HK-2 (cell line): ENCODE data around the gene ZFAND3.
"Not testable (repeated sequence)": the region's sequence is repeated elsewhere in the genome, so short reads cannot be mapped to it uniquely, and the experiment has no call there.

ENCODE experiments used
- DNase-seq: peaks from one replicate; pipeline ENCODE4 v3.0.0-alpha.2; 2018; ENCODE audit not compliant: unreplicated experiment

The ZFAND3 gene

DNA sequence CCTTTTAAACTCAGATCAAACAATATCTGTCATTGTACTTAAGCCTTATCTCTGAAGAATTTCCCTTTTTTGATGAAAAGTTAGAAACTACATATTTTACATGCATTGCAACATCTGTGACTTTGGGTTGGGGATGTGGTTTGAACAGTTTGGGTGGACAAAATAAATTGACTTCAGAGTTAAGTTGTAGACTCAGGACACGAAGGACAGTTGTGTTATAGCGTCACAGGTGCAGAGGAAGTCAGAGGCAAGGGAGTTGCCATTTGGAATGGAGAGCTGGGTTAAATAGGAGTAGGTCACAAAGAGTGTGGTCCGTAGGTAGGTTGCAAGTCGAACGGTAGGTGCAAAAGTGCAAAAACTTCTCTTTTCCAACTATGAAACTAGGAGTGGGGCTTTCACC, 46.0 kb downstream of the ZFAND3 start:
- DNase-seq: no peak

DNA sequence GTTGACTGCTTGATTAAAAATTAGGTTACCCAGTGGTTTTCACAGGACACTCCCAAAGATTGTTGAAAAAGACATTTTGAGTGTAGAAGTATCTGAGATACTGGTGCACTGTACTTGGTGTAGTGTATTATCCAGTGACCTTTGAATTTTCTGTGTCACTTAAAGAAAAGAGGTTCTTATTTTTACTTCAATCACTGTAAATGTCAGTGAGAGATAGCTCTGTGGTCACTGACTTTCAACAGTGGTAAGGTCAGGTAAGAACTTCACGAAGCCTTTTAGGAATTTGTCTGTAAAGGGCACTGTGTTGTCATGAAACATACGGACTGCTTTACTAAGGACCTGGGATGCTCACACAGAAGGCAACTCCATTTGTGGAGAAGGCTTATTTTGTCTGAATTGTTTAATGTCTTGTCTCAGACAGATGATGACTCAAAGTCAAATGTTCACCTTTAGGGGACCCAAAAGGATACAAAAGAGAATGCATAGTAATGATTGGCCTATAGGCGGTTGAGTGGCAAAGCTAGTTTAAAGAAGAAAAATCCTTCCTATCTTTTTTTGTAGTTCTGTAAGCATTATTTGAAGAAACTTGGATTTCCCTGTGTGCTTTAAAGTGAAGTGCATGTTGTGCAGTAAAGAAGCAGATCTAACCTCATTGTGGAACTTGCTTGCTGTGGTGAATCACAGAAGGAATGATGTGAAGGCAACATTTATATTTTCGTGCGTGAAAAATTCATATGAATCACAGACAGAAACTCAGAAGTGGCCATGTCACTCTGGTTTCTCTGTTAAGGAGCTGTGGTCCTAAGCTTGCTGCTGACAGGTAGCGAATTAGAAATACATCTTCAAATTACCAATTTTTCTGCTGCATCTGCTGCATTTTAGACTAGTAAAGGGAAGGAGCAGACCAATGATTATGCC, 47.3 kb downstream of the ZFAND3 start:
- DNase-seq: no peak

DNA sequence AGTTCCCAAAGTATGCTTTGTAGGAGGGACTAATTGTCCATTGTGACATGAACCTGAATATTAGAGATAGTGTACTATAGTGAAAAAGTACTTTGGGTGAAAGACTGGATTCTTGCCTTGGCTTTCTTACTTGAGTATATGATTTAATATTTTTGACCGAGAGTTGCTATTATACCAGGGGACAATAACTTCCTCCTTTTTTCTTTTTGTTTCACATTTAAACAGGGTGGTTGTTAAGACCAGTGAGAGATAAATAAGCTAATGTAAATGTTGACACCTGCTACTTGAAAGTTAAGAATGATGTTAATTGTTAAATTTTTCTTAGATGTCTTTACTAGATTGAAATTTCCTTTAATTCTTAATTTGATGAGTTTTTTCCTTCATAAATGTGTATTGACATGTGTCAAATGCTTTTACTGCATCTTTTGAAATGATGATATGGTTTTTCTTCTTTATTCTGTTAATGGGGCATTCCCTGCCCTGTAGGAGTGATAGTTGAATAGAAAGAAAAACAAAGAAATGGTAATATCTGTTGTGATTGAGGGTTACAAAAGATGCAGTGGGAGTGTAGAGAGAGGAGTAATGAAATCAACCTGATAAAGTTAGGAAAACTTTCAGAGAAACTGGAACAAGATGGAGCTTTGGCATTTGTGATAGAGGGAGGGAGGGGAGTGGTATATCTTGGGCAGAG, 48.4 kb downstream of the ZFAND3 start:
- DNase-seq: no peak

DNA sequence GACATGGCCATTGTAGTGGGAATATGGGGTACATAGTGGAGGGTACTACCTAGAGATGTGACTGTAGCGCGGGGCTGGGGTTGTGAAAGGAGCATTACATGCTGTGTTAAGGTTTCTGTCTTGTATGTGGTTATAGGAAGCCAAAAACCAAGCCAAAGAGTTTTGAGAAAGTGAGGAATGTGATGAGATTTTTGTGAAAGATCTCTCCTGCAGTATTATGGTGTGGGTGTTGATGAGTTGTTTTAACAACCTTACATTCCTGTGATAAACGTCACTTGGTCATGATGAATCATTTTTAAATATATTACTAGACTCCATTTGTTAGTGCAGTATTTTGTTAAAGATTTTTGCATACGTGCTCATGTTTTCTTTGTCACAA, 48.9 kb downstream of the ZFAND3 start:
- DNase-seq: no peak

DNA sequence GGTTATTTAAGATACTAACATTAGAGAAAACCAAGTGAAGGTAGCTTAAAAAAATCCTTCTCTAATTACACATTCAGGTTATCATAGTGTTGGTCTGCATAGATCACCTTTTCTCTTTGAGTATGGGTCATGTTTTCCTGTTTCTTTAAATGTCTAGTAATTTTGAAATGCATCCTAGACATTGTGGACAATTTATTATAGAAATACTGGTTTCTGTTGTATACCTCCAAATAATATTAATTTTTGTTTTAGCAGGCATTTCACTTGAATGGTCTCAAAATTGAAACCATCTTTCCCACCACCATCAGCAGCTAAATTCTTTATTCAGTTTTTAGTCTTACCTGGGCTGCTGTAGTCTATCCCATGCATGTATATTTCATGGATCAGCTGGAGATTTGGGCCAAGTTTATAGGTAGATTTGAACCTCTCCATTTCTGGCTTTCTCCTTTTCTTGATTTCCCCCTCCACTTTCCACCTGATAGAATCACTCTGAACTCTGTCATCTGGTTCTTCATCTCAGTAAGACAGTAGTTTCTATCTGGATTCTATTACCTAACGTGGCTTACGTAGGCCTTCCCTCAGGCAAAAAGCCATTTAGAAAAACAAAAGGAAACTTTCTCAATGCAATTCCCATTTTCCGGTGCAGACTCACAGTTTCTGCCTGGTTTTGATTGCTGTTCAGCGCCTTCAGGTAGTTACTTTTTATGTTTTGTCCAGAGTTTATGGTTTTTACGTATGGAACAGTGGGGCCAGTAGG, 52.3 kb downstream of the ZFAND3 start:
- DNase-seq: no peak

DNA sequence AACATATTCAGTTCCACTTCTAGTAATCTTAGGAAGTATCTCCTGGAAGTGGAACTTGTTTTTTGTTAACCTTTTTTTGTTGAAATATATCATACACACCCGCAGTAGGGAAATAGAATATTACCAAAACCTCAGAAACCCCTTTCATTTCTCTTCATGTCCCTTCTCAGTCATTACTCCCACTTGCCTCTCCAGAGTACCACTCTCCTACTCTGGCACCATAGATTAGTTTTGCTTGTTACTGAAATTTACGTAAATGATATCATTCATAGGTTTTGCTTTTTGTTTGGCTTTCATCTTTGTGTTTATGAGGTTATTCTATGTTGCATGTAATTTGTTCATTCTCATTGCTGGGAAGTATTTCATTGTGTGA, 52.8 kb downstream of the ZFAND3 start:
- no peak for DNase-seq

DNA sequence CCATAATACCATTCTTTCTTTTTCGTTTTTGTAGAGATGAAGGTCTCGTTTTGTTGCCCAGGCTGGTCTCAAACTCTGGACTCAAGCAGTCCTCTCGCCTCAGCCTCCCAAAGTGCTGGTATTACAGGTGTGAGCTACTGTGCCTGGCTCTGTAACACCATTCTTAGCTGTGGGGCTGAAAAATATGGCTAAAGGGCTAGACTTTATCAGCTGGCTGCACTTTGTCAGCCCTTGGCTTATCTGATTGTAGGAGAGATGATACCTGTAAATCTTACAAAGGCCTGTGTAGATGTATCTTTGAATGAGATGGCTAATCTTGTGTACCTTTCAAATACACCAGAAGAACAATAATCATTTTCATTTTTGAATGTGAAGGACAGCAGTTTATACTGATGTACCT, 55.2 kb downstream of the ZFAND3 start:
- no peak for DNase-seq

DNA sequence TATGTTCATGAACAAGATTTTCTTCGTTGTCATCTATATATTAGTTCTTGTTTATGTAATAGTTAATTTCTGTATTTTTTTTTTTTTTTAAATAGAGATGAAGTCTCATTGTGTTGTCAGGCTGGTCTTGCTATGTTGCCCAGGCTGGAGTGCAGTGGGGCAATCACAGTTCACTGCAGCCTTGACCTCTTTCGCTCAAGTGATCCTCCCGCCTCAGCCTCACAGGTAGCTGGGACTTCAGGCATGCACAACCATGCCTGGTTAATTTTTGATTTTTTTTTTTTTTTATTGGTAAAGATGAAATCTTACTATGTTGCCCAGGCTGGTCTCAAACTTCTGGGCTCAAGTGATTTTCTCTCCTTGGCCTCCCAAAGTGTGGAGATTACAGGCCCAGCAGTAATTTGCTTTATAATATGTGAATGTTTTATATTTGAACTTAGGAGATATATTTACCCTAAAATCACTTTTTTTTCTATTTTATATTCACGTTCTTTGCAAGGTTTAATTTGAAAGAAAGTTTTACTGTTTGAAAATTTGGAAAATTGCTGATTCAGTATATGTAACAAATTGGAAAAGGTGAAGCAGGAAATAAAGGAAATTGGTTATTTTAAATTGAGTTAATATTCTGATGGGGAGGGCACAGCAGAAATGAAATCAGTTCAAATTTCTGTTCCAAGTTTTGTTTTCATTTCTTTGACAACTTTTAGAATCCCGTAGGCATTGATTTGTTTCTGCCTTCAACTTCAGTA, 56.2 kb downstream of the ZFAND3 start:
- DNase-seq: no peak

DNA sequence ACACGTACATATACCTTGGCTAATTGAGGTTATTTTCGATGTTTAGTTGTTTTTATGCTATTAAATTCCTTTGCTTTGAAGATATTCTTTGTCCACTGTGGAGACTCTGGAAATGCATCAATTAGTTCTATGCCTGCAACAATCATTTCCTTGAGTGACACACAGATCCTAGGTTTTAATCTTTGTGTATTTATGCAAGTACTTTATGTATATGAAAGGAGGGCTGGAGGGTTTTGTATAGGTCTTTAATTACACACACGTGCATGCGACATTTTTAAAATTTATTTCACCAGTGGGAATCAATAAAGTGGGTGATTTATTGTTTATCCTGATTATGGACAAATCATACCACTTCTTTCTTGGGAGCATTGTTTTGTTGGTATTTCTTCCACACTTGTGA, 57.3 kb downstream of the ZFAND3 start:
- DNase-seq: no peak

DNA sequence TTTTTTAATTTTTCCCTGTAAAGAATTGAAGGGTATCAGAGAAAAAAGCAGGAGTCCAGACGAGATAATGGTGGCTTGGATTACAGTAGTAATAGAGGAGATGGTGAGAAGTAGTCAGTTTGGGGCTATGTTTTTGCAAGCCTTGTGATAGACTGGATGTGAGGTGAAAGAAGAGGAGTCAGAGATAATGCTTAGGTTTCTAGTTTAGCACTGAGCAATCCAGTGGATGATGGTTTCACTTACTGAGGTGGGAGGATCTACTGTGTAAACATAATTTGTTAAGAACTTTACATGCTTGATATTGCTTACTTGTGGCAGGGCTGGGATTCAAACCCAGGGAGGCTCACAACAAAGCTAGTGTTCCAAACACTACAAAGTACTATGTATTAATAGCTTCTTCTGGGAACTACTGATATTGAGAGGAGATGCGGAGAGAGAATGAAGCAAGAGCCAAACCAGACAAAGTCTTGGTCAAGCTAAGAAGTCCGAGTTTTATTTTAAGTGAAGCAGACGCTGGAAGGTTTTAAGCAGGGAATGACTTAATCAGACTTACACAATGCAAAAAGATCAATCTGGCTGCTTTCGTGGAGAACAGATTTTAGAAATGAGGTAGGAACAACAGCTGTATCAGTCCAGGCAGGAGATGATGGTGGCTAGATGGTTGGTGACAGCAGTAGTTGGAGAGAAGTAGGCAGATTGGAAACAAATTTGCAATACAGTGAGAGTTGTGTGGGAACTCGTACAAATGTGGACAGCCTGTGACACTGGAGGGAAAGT, 58.0 kb downstream of the ZFAND3 start:
- DNase-seq: no peak

DNA sequence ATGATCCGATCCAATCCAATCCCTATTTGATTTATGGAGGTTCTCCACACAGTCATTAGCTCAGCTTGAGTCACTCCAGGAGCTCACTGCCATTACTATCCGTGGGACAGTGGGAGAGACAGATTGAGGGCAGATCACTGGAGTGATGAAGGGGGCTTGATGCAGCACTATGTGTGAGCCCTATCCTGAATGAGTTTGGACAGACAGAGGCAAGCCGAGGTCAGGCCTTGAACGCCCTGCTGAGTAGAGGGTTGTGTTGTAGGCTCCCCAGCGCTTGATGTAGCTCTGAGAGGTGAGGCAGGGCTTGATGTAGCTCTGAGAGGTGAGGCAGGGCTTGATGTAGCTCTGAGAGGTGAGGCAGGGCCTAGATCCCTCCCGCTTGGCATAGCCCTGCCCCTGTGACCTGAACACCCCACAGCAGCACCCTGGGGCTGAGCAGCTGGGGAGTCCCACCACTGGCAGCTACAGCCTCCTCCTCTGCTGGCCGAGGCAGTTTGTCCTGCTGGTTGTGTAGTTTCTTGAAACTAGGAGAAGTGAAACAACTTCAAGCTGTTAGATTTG, 58.7 kb downstream of the ZFAND3 start:
- DNase-seq: no peak

DNA sequence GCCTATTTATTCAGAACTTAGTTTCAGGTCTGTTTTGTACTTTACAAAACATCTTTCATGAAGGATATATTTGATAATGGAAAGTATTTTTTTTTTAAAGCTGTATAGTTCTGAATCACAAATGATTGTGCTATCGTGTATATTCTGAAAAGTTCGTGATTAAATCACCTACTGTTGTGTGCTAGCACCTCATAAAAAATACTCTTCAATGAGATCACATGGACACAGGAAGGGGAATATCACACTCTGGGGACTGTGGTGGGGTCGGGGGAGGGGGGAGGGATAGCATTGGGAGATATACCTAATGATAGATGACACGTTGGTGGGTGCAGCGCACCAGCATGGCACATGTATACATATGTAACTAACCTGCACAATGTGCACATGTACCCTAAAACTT, 61.1 kb downstream of the ZFAND3 start:
- DNase-seq: not testable (repeated sequence)

DNA sequence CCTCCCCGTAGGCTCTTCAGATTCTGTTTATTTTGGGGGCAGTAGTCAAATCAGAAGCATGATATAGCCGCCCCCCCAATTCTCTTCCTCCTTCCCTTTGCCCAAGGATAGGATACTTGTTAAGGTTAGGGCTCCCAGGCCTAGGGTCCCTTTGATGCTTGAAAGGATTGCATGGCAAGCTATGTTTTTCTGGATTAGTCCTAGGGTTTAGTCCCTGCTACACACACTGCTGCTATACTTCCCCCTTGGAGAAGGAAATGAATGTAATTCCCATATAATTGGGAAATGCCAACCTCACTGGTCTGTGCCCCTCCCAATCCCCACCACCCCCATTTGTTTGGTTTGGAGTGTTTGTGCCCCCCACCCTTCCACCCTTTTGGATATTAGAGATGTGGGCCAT, 62.8 kb downstream of the ZFAND3 start:
- DNase-seq: no peak

DNA sequence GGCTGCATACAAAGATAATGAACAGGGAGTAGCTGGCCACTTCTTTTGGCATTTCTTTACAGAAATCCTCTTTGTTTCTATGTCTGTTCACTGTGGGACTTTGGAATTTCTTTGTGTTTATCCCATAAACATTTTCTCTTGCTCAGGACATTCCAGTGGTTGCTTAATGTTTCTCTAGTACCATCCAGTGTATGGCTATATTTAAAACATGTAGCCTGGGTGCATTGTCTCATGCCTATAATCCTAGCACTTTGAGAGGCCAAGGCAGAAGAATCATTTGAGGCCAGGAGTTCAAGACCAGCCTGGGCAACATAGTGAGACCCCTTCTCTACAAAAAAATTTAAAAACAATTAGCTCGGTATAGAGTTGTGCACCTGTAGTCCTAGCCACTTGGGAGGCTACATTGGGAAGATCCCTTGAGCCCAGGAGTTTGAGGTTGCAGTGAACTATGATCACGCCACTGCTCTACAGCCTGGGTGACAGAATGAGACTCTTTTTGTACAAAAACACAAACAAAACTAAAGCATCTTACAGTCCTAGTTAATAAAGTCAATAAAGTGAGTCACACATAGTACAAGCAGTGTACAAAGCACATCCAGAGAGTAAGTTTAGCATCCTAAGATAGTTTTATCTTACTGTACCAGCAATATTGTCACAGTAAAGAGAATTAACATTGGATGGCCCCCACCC, 63.3 kb downstream of the ZFAND3 start:
- DNase-seq: no peak

DNA sequence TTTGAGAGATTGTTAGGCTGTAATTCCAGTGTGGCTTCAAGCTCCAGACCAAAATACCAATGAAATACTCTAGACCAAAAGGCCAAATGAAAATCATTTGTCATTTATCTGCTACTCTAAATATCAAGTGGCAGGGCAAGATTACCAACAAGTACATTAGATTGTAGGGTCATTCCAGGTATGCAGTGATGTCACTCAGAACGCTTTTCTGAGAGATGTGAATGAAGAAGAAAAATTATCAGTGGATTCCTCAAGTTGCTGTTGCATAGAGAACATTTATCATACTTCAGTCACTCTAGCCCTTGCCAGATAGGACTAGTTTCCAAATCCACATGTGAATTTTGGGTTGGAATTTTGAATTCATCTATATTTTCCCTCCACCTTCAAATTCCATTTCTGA, 65.0 kb downstream of the ZFAND3 start:
- no peak for DNase-seq

DNA sequence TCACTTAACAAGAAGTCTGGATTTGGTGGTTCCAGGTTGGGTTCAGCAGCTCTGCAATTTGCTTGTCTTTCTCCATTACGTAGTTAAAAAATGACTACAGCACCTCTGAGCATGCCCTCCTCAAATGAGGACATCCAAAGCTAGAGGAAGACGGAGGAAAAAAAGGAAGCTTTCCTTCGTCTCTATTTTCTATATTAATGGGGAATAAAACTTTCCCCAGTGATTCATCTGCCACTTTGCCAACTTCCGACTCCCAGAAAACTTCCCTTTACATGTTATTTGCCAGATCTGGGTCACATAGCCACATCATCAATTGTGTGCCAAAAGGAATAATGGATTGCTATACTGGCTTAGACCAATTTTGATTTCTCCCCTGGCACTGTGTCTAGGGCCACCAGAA, 69.5 kb downstream of the ZFAND3 start:
- DNase-seq: no peak

DNA sequence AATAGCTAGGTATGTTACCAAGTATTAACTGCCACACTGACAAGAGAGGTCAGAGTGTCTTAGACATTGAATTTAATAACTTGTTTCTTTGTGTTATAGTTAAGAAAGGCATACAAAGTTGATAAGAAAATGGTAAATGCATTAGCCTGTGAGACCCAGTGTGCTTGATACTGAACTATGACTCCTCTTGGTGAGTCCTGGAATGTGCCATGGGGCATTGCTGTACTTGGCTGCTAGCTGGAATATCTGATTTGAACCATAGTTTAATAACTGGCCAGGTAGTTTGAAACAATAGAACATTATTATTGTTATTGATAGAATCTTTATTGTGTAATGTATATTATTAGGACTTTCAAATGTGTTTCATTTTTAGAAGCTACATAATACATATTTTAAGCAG, 70.0 kb downstream of the ZFAND3 start:
- DNase-seq: no peak

DNA sequence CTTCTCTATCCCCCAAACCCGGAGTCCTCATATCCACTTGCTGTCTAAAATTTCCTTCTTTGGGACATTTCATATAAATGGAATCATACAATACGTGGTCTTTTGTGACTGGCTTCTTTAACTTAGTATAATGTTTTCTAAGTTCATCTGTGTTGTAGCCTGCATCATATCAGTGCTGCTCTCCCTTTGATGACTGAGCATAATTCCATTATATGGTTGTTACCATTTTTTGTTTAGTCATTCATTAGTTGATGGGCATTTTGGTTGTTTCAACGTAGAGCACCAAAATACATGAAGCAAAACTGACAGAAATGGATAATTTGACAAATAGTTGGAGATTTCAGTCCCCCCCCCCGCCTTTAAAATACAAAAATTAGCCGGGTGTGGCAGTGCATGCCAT, 71.5 kb downstream of the ZFAND3 start:
- DNase-seq: no peak

DNA sequence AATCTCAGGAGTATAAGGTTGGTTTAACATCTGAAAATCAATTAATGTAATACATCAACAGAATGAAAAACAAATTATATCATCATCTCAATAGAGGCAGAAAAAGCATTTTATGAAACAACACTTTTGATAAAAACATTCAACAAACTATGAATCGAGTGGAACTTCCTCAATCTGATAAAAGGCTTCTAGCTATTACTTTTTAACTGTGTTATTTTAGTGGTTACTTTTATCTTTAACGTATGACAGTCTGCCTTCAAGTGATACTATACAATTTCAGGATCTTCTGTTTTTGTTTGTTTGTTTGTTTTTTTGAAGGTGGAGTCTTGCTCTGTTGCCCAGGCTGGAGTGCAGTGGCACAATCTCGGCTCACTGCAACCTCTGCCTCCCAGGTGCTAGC, 73.7 kb downstream of the ZFAND3 start:
- DNase-seq: no peak

DNA sequence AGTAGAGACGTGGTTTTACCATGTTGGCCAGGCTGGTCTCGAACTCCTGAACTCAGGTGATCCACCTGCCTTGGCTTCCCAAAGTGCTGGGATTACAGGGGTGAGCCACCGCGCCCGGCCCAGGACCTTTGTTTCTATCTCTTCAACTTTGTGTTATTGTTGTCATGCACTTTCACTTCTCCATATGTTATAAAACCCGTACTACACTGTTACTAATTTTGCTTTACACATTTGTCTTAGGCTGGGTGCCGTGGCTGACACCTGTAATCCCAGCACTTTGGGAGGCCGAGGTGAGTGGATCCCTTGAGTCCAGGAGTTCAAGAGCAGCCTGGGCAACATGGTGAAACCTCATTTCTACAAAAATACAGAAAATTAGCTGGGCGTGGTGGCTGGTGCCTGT, 74.2 kb downstream of the ZFAND3 start:
- DNase-seq: not testable (repeated sequence)
